HG03103 (cell line): ENCODE results near the gene HOXA3.

Source experiments
- ATAC-seq: cut with Tn5 transposase; IDR thresholded peaks from one replicate; pipeline ENCODE4 v1.9.1; 2021; ENCODE audit warnings: low read depth; ENCODE audit not compliant: unreplicated experiment

The HOXA3 gene

GRCh38 chr7:27189997-27190748 is 37.8 kb upstream of the HOXA3 start:
- ATAC-seq, result no peak

- no peak for ATAC-seq
Observed at GRCh38 chr7:27189295-27189996, 37.1 kb upstream of the HOXA3 start.

GRCh38 chr7:27188386-27189294 is 36.3 kb upstream of the HOXA3 start:
- no peak for ATAC-seq

GRCh38 chr7:27187475-27188385 is 35.3 kb upstream of the HOXA3 start:
- no peak for ATAC-seq

GRCh38 chr7:27186668-27187474 is 34.5 kb upstream of the HOXA3 start:
- no peak for ATAC-seq

- ATAC-seq, result no peak
Observed at GRCh38 chr7:27185854-27186667, 33.7 kb upstream of the HOXA3 start.

- no peak for ATAC-seq
Observed at GRCh38 chr7:27185013-27185853, 32.9 kb upstream of the HOXA3 start, which contains the start of gene HOXA11. TSS of gene HOXA11 (minus strand) at chr7:27185232. CDS start at chr7:27185144, 88 bp downstream.

- no peak for ATAC-seq
Observed at GRCh38 chr7:27184337-27185012, 32.1 kb upstream of the HOXA3 start.

GRCh38 chr7:27183682-27184336 is 31.4 kb upstream of the HOXA3 start:
- no peak for ATAC-seq

GRCh38 chr7:27182861-27183681 is 30.7 kb upstream of the HOXA3 start:
- no peak for ATAC-seq

GRCh38 chr7:27182285-27182841 is 30.0 kb upstream of the HOXA3 start:
- ATAC-seq, result no peak

- no peak for ATAC-seq
Observed at GRCh38 chr7:27181795-27182275, 29.5 kb upstream of the HOXA3 start.

GRCh38 chr7:27180431-27181420 is 28.3 kb upstream of the HOXA3 start:
- no peak for ATAC-seq
